ENCODE data around the gene ROBO4.

- TF ChIP-seq CTCF (IDR thresholded peaks at IDR 0.05) (no peak), POLR2A (IDR thresholded peaks at IDR 0.05) (no peak)
Measured at GRCh38 chr11:124887667-124888013, 10.0 kb downstream of the ROBO4 start.

All from right lobe of liver (tissue), 4 donors.